GM18526 (cell line): ENCODE data around the gene CLRN3.

Experiments
- POLR2A ChIP-seq: IDR thresholded peaks from 3 replicates; pipeline ENCODE4 v1.6.1; 2011; ENCODE audit not compliant: insufficient read length; ENCODE audit errors: extremely low read depth

CLRN3 gene

GRCh38 chr10:127853868-127854768 is 38.6 kb downstream of the CLRN3 start:
- TF ChIP-seq POLR2A = no peak

- no peak for TF ChIP-seq POLR2A
These were observed 40.3 kb downstream of the CLRN3 start for GRCh38 chr10:127852456-127852855.

- TF ChIP-seq POLR2A = no peak
These were observed 41.0 kb downstream of the CLRN3 start for GRCh38 chr10:127851661-127852194.

GRCh38 chr10:127850944-127851343 is 41.8 kb downstream of the CLRN3 start:
- TF ChIP-seq POLR2A = no peak

- TF ChIP-seq POLR2A = no peak
These were observed 42.8 kb downstream of the CLRN3 start for GRCh38 chr10:127849921-127850320.

- TF ChIP-seq POLR2A = no peak
These were observed 43.5 kb downstream of the CLRN3 start for GRCh38 chr10:127849224-127849623.

GRCh38 chr10:127848226-127848625 is 44.5 kb downstream of the CLRN3 start:
- no peak for TF ChIP-seq POLR2A

- no peak for TF ChIP-seq POLR2A
These were observed 47.0 kb downstream of the CLRN3 start for GRCh38 chr10:127845756-127846155.

GRCh38 chr10:127840884-127841283 is 51.9 kb downstream of the CLRN3 start:
- no peak for TF ChIP-seq POLR2A

- no peak for TF ChIP-seq POLR2A
These were observed 55.8 kb downstream of the CLRN3 start for GRCh38 chr10:127836966-127837365.

GRCh38 chr10:127836176-127836575 is 56.6 kb downstream of the CLRN3 start:
- no peak for TF ChIP-seq POLR2A

GRCh38 chr10:127834791-127835190 is 58.0 kb downstream of the CLRN3 start:
- TF ChIP-seq POLR2A = no peak

- no peak for TF ChIP-seq POLR2A
These were observed 58.5 kb downstream of the CLRN3 start for GRCh38 chr10:127834221-127834620.

GRCh38 chr10:127833804-127834203 is 58.9 kb downstream of the CLRN3 start:
- no peak for TF ChIP-seq POLR2A

GRCh38 chr10:127832501-127832900 is 60.2 kb downstream of the CLRN3 start:
- no peak for TF ChIP-seq POLR2A

- no peak for TF ChIP-seq POLR2A
These were observed 62.3 kb downstream of the CLRN3 start for GRCh38 chr10:127830414-127830813.
